ENCODE data around the gene TIAM1.

TIAM1 gene

DNA sequence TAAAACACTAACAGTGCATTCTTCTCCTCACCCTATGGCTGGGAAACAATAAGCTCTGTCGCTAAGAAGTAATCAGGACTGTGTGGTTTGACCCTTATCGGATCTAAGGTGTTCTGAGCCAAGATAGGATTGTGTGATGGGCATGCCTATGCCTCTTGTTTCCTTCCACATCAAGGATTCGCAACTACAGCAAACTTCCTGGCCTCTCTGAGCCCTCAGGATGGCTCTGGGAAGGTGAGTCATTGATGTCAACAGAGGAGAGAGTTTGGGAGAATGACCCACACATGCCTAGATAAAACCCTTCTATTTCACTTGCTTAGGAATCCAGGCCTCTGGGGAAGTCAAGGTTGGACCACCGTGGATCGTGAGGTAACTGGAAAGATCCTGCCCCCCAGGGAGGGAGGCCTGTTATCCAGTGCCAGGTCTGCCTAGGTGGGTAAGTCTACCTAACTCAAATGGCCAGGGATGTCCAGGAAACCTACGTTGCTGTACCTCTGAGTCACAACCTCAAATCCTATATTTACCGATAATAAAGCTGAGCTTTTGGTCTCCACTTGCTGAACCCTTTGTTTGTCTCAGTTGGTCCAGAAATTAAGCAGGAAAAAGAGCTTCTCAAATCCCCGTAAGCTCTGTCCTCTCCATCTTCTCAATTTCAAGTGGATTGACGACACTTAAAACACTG lies 27.4 kb downstream of the TIAM1 start:
- H3K4me1 ChIP-seq (ENCODE audit: low read length), result no peaks in the 10 kb centered on the region
- H3K27me3 ChIP-seq (ENCODE audit: low read depth, low read length), result no peaks in the 10 kb centered on the region
- no peak overlapping the region for H3K27ac ChIP-seq (ENCODE audit: low read length)
- H3K9ac ChIP-seq (ENCODE audit: low read length), result no peak overlapping the region
- no peaks in the 10 kb centered on the region for H3K9me3 ChIP-seq (ENCODE audit: insufficient read depth, low read length)
- no peak overlapping the region for H2AFZ ChIP-seq (ENCODE audit: low read depth, low read length)
- H3K4me3 ChIP-seq (ENCODE audit: low read length), result no peak overlapping the region
- TF ChIP-seq, protein P1, sequence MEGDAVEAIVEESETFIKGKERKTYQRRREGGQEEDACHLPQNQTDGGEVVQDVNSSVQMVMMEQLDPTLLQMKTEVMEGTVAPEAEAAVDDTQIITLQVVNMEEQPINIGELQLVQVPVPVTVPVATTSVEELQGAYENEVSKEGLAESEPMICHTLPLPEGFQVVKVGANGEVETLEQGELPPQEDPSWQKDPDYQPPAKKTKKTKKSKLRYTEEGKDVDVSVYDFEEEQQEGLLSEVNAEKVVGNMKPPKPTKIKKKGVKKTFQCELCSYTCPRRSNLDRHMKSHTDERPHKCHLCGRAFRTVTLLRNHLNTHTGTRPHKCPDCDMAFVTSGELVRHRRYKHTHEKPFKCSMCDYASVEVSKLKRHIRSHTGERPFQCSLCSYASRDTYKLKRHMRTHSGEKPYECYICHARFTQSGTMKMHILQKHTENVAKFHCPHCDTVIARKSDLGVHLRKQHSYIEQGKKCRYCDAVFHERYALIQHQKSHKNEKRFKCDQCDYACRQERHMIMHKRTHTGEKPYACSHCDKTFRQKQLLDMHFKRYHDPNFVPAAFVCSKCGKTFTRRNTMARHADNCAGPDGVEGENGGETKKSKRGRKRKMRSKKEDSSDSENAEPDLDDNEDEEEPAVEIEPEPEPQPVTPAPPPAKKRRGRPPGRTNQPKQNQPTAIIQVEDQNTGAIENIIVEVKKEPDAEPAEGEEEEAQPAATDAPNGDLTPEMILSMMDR (IDR thresholded peaks at IDR 0.05; ENCODE audit: low read depth, low read length), result no peak
- no peak for TF ChIP-seq EZH2phosphoT487 (IDR thresholded peaks at IDR 0.05; ENCODE audit: low read depth)
- no peak overlapping the region for H3K4me2 ChIP-seq (ENCODE audit: low read length)
- no peaks in the 10 kb centered on the region for H3K36me3 ChIP-seq (replicated peaks; ENCODE audit: low read depth, low read length)
- no peaks in the 10 kb centered on the region for H3K79me2 ChIP-seq (ENCODE audit: low read length)
- H4K20me1 ChIP-seq (ENCODE audit: insufficient read depth, low read length), result no peaks in the 10 kb centered on the region

DNA sequence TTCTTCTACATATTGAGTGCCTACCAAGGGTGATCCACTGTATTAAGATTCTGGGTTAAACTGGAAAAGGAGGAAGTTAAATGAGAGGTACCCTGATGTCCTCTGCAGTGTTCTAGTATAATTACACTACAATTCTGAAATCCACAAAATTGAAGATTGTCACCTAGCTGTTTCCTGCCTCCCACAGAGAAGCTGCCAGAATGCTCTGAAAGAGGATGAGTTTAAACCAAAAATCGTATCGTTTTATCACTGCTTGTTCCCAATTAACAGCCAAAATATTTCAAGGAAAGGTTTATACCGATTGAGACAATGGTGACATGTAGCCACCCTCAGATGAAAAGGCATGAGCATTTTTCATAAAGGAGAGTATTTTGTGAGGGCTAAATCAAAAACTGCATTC lies 28.0 kb downstream of the TIAM1 start:
- no peaks in the 10 kb centered on the region for H3K9me3 ChIP-seq (ENCODE audit: insufficient read depth, low read length)
- no peak overlapping the region for H3K9ac ChIP-seq (ENCODE audit: low read length)
- no peaks in the 10 kb centered on the region for H3K4me1 ChIP-seq (ENCODE audit: low read length)
- H3K4me3 ChIP-seq (ENCODE audit: low read length), result no peak overlapping the region
- no peaks in the 10 kb centered on the region for H3K36me3 ChIP-seq (replicated peaks; ENCODE audit: low read depth, low read length)
- no peak overlapping the region for H3K4me2 ChIP-seq (ENCODE audit: low read length)
- no peaks in the 10 kb centered on the region for H4K20me1 ChIP-seq (ENCODE audit: insufficient read depth, low read length)
- H2AFZ ChIP-seq (ENCODE audit: low read depth, low read length), result no peak overlapping the region
- no peaks in the 10 kb centered on the region for H3K79me2 ChIP-seq (ENCODE audit: low read length)
- H3K27me3 ChIP-seq (ENCODE audit: low read depth, low read length), result no peaks in the 10 kb centered on the region
- TF ChIP-seq EZH2phosphoT487 (IDR thresholded peaks at IDR 0.05; ENCODE audit: low read depth), result no peak
- TF ChIP-seq, protein P1 (IDR thresholded peaks at IDR 0.05; ENCODE audit: low read depth, low read length), result no peak
- no peak overlapping the region for H3K27ac ChIP-seq (ENCODE audit: low read length)

DNA sequence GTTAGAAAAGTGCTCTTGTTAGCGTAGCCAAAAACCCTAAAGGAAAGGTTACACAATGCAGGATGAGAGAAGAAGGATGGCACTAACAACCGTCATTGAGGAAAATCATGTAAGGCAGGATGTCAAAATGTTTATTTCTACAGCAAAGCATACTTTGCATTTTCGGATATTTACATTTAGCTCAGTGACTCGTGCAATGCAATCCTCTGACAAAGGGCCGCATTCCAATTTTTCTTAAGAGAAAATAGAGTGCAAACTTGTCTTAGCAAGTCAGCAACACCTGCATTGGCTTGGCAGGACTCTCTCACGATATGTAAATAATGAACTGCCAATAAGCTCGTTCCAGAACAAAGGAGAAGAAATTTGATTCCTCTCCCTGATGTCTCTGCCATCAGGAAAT lies 33.3 kb downstream of the TIAM1 start:
- Histone ChIP-seq H3K36me3 (replicated peaks; ENCODE audit: low read depth, low read length) (no peaks in the 10 kb centered on the region), H3K4me3 (ENCODE audit: low read length) (no peak overlapping the region), H3K9ac (ENCODE audit: low read length) (no peak overlapping the region), H3K27me3 (ENCODE audit: low read depth, low read length) (no peaks in the 10 kb centered on the region), H3K27ac (ENCODE audit: low read length) (no peak overlapping the region), H3K79me2 (ENCODE audit: low read length) (no peaks in the 10 kb centered on the region), H3K4me2 (ENCODE audit: low read length) (no peak overlapping the region), H3K9me3 (ENCODE audit: insufficient read depth, low read length) (no peaks in the 10 kb centered on the region), H3K4me1 (ENCODE audit: low read length) (no peaks in the 10 kb centered on the region), H2AFZ (ENCODE audit: low read depth, low read length) (no peak overlapping the region), H4K20me1 (ENCODE audit: insufficient read depth, low read length) (no peaks in the 10 kb centered on the region)
- TF ChIP-seq, protein P1 (IDR thresholded peaks at IDR 0.05; ENCODE audit: low read depth, low read length), result no peak
- TF ChIP-seq EZH2phosphoT487 (IDR thresholded peaks at IDR 0.05; ENCODE audit: low read depth), result no peak

DNA sequence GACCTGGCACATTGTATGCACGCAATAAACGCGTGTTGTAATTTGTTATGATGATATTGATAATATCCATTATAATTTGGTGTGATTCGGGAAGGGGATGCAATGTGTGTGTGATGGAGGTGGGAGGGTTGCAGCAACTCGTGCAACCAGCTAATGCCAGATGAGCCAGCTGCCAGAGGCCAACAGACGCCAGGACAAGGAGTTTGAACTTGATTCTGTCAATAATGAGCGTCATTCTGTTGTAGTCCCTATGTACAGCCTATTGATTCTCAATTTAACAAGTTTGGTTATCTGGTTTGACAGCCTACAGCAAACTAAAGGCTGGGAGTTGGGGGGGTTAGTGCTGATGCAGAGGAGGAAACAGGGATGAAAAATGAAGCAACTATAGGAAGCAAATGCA lies 35.5 kb downstream of the TIAM1 start:
- H3K9me3 ChIP-seq (ENCODE audit: insufficient read depth, low read length), result no peaks in the 10 kb centered on the region
- no peaks in the 10 kb centered on the region for H3K79me2 ChIP-seq (ENCODE audit: low read length)
- H3K27ac ChIP-seq (ENCODE audit: low read length), result no peak overlapping the region
- no peaks in the 10 kb centered on the region for H3K4me1 ChIP-seq (ENCODE audit: low read length)
- no peaks in the 10 kb centered on the region for H4K20me1 ChIP-seq (ENCODE audit: insufficient read depth, low read length)
- no peak overlapping the region for H3K9ac ChIP-seq (ENCODE audit: low read length)
- H3K4me2 ChIP-seq (ENCODE audit: low read length), result no peak overlapping the region
- TF ChIP-seq, protein P1 (IDR thresholded peaks at IDR 0.05; ENCODE audit: low read depth, low read length), result no peak
- no peak for TF ChIP-seq EZH2phosphoT487 (IDR thresholded peaks at IDR 0.05; ENCODE audit: low read depth)
- no peak overlapping the region for H2AFZ ChIP-seq (ENCODE audit: low read depth, low read length)
- no peak overlapping the region for H3K4me3 ChIP-seq (ENCODE audit: low read length)
- no peaks in the 10 kb centered on the region for H3K27me3 ChIP-seq (ENCODE audit: low read depth, low read length)
- H3K36me3 ChIP-seq (replicated peaks; ENCODE audit: low read depth, low read length), result no peaks in the 10 kb centered on the region

All from OCI-LY3 (cell line).